OCI-LY1 (cell line): ENCODE measurements around the gene ZBTB47.

Experiments used
- CTCF ChIP-seq: fragments of 200-600 bp; sonication (generic), shearing (Covaris generic); IDR thresholded peaks from 2 replicates; pipeline ENCODE4 v1.5.1; 2017; ENCODE audit warnings: mild to moderate bottlenecking, antibody characterized with exemption, low read length, moderate library complexity, mixed read lengths
- EZH2 ChIP-seq: fragments of 200-600 bp; sonication (generic), shearing (Covaris generic); IDR thresholded peaks from 2 replicates; pipeline ENCODE4 v1.8.0; 2017; ENCODE audit warnings: borderline replicate concordance, mixed run types, mild to moderate bottlenecking, antibody characterized with exemption, low read length, moderate library complexity, mixed read lengths

GRCh38 chr3:42692667-42693529 lies 39.4 kb downstream of the ZBTB47 start:
- no peak for TF ChIP-seq CTCF
- no peak for TF ChIP-seq EZH2
